ENCODE measurements around the gene TMEM117. TPM values are rescaled to one million over a fixed set of nuclear protein-coding genes. Genes with fewer than 3 reads are reported as not detected.
A peak's percentile ranks its signal among the peaks of the same experiment; 100 is the strongest.

Gene TMEM117
- total and polyA plus RNA-seq, 8 donors, result 1.9 to 52.5 (median 8.0) TPM

- no peak for DNase-seq
- H3K4me1 ChIP-seq, result no peaks in the 10 kb centered on the region
- no peak for TF ChIP-seq EP300 (IDR thresholded peaks at IDR 0.05)
- no peak for TF ChIP-seq CTCF (IDR thresholded peaks at IDR 0.05)
- TF ChIP-seq POLR2A (IDR thresholded peaks at IDR 0.05), result no peak
- TF ChIP-seq POLR2AphosphoS5 (IDR thresholded peaks at IDR 0.05), result no peak
- no peaks in the 10 kb centered on the region for H3K27me3 ChIP-seq
- peaks cover 0 to 13% (median 5%) of the 10 kb centered on the region in 4 donors for H3K36me3 ChIP-seq
- no peak overlapping the region for H3K27ac ChIP-seq
- H3K9me3 ChIP-seq, result peaks cover 0 to 15% (median 11%) of the 10 kb centered on the region in 4 donors
- H3K4me3 ChIP-seq, result no peak overlapping the region
- intact Hi-C loops (cut with DNase I; ENCODE audit: low total_unique reads), result no loop called here
Observed at GRCh38 chr12:44003721-44004120, 167.8 kb downstream of the TMEM117 start.

- intact Hi-C loops (cut with DNase I; ENCODE audit: low total_unique reads), result loop anchor here (10.0 kb wide), 1 partner anchor 909 kb away; no protein-coding TSS in a partner anchor
- no peak overlapping the region for H3K27ac ChIP-seq
- TF ChIP-seq CTCF (IDR thresholded peaks at IDR 0.05), result peak in 5 of 7 experiments; percentile 11 to 52 (median 33)
- no peak for TF ChIP-seq POLR2AphosphoS5 (IDR thresholded peaks at IDR 0.05)
- H3K4me1 ChIP-seq, result peaks cover 0 to 3% (median 0%) of the 10 kb centered on the region in 4 donors
- H3K27me3 ChIP-seq, result no peaks in the 10 kb centered on the region
- H3K4me3 ChIP-seq, result no peak overlapping the region
- H3K36me3 ChIP-seq, result no peaks in the 10 kb centered on the region
- WGBS, 5 donors, result 0 to 2% (median 1%) methylated on average over 3 of the region's 3 CpGs
- H3K9me3 ChIP-seq, result no peaks in the 10 kb centered on the region
- peak in 1 of 2 donors; percentile 79 for DNase-seq
Observed at GRCh38 chr12:44015333-44015941, 179.6 kb downstream of the TMEM117 start.

- no peak for DNase-seq
- Histone ChIP-seq H3K9me3 (no peaks in the 10 kb centered on the region), H3K27me3 (no peaks in the 10 kb centered on the region), H3K4me1 (peaks cover 0 to 3% (median 0%) of the 10 kb centered on the region in 4 donors), H3K4me3 (no peak overlapping the region), H3K27ac (no peak overlapping the region), H3K36me3 (no peaks in the 10 kb centered on the region)
- intact Hi-C loops (cut with DNase I; ENCODE audit: low total_unique reads), result loop anchor here (10.0 kb wide), 1 partner anchor 908 kb away; no protein-coding TSS in a partner anchor
- no peak for TF ChIP-seq CTCF (IDR thresholded peaks at IDR 0.05)
- no peak for TF ChIP-seq POLR2AphosphoS5 (IDR thresholded peaks at IDR 0.05)
- TF ChIP-seq POLR2A (IDR thresholded peaks at IDR 0.05), result no peak
- no peak for TF ChIP-seq EP300 (IDR thresholded peaks at IDR 0.05)
Observed at GRCh38 chr12:44017216-44017615, 181.3 kb downstream of the TMEM117 start.

- no peaks in the 10 kb centered on the region for H3K36me3 ChIP-seq
- no peak for DNase-seq
- intact Hi-C loops (cut with DNase I; ENCODE audit: low total_unique reads), result loop anchor here (10.0 kb wide), 1 partner anchor 906 kb away; no protein-coding TSS in a partner anchor
- no peak for TF ChIP-seq POLR2A (IDR thresholded peaks at IDR 0.05)
- TF ChIP-seq EP300 (IDR thresholded peaks at IDR 0.05), result no peak
- TF ChIP-seq CTCF (IDR thresholded peaks at IDR 0.05), result no peak
- H3K27ac ChIP-seq, result no peak overlapping the region
- WGBS, 5 donors, result 55 to 87% (median 84%) methylated on average over 2 of the region's 2 CpGs
- H3K4me1 ChIP-seq, result peaks cover 0 to 3% (median 0%) of the 10 kb centered on the region in 4 donors
- no peak overlapping the region for H3K4me3 ChIP-seq
- no peaks in the 10 kb centered on the region for H3K9me3 ChIP-seq
- H3K27me3 ChIP-seq, result no peaks in the 10 kb centered on the region
Observed at GRCh38 chr12:44019118-44019517, 183.2 kb downstream of the TMEM117 start.

Measured in stomach (tissue), 9 donors.